Endothelial cell (in vitro differentiated cells): ENCODE data around the gene DDX27. TPM values are rescaled to one million over a fixed set of nuclear protein-coding genes. Genes with fewer than 3 reads are reported as not detected.
A peak's percentile ranks its signal among the peaks of the same experiment; 100 is the strongest.
"Not testable (repeated sequence)": the region's sequence is repeated elsewhere in the genome, so short reads cannot be mapped to it uniquely, and the experiment has no call there.

ENCODE experiments used
- DNase-seq: peaks from one replicate; pipeline ENCODE4 v3.0.0; 2021; ENCODE audit warnings: low spot score
- H3K27ac Mint-ChIP-seq: one replicate; pipeline ENCODE4 v1.8.0; 2021; ENCODE audit warnings: mixed read lengths, inconsistent platforms; ENCODE audit not compliant: unreplicated experiment
- H3K27me3 Mint-ChIP-seq: one replicate; pipeline ENCODE4 v1.8.0; 2021; ENCODE audit warnings: mild to moderate bottlenecking, moderate library complexity, mixed read lengths, inconsistent platforms; ENCODE audit not compliant: unreplicated experiment
- H3K36me3 Mint-ChIP-seq: one replicate; pipeline ENCODE4 v1.8.0; 2021; ENCODE audit warnings: mild to moderate bottlenecking, low read depth, mixed read lengths, inconsistent platforms; ENCODE audit not compliant: unreplicated experiment
- H3K4me1 Mint-ChIP-seq: one replicate; pipeline ENCODE4 v1.8.0; 2021; ENCODE audit warnings: mild to moderate bottlenecking, mixed read lengths, inconsistent platforms; ENCODE audit not compliant: unreplicated experiment
- H3K4me3 Mint-ChIP-seq: one replicate; pipeline ENCODE4 v1.8.0; 2021; ENCODE audit warnings: mild to moderate bottlenecking, mixed read lengths, inconsistent platforms; ENCODE audit not compliant: unreplicated experiment
- H3K9me3 Mint-ChIP-seq: one replicate; pipeline ENCODE4 v1.8.0; 2021; ENCODE audit warnings: mixed read lengths, inconsistent platforms; ENCODE audit not compliant: unreplicated experiment
- CTCF ChIP-seq: fragments of 200-600 bp; sonication (generic); IDR thresholded peaks from one replicate; pipeline ENCODE4 v1.5.0; 2021; ENCODE audit warnings: antibody characterized with exemption; ENCODE audit not compliant: unreplicated experiment
- total RNA-seq: library from RNA; stranded (reverse); fragmentation: NEBNext Ultra II Directional; extraction: Animal tissue kit (Norgen Biotek cat#: 25700); gene quantifications from one replicate; pipeline ENCODE4 v1.2.1, GENCODE V29; 2021; ENCODE audit not compliant: unreplicated experiment

DDX27 gene
- total RNA-seq, 1 donor from 2014 or later = 29.6 TPM

GRCh38 chr20:49172413-49172812 is 46.8 kb upstream of the DDX27 start:
- Mint-ChIP-seq H3K27ac (no peak overlapping the region), H3K4me3 (no peak overlapping the region), H3K27me3 (no peaks in the 10 kb centered on the region), H3K36me3 (peaks cover 17% of the 10 kb centered on the region), H3K9me3 (no peaks in the 10 kb centered on the region), H3K4me1 (peaks cover 13% of the 10 kb centered on the region)
- DNase-seq = no peak
- no peak for TF ChIP-seq CTCF

GRCh38 chr20:49174183-49174582 is 45.0 kb upstream of the DDX27 start:
- no peak for DNase-seq
- Mint-ChIP-seq H3K27me3 (no peaks in the 10 kb centered on the region), H3K4me3 (no peak overlapping the region), H3K36me3 (peaks cover 14% of the 10 kb centered on the region), H3K27ac (no peak overlapping the region), H3K9me3 (no peaks in the 10 kb centered on the region), H3K4me1 (peaks cover 7% of the 10 kb centered on the region)
- no peak for TF ChIP-seq CTCF

- no peak for TF ChIP-seq CTCF
- H3K4me1 Mint-ChIP-seq = peaks cover 18% of the 10 kb centered on the region
- H3K36me3 Mint-ChIP-seq = peaks cover 3% of the 10 kb centered on the region
- peak overlapping the region; percentile 76 for H3K27ac Mint-ChIP-seq
- DNase-seq = no peak
- H3K27me3 Mint-ChIP-seq = peaks cover 2% of the 10 kb centered on the region
- no peaks in the 10 kb centered on the region for H3K9me3 Mint-ChIP-seq
- H3K4me3 Mint-ChIP-seq = no peak overlapping the region
These were observed 39.6 kb upstream of the DDX27 start for GRCh38 chr20:49179368-49180277.

- Mint-ChIP-seq H3K27me3 (peaks cover 2% of the 10 kb centered on the region), H3K9me3 (no peaks in the 10 kb centered on the region), H3K4me1 (peaks cover 27% of the 10 kb centered on the region), H3K36me3 (no peaks in the 10 kb centered on the region), H3K4me3 (no peak overlapping the region), H3K27ac (no peak overlapping the region)
- no peak for TF ChIP-seq CTCF
- DNase-seq = no peak
These were observed 37.8 kb upstream of the DDX27 start for GRCh38 chr20:49181265-49181877.

- Mint-ChIP-seq H3K27ac (no peak overlapping the region), H3K4me3 (no peak overlapping the region), H3K4me1 (peaks cover 34% of the 10 kb centered on the region), H3K36me3 (peaks cover 1% of the 10 kb centered on the region), H3K27me3 (peaks cover 7% of the 10 kb centered on the region), H3K9me3 (no peaks in the 10 kb centered on the region)
- TF ChIP-seq CTCF = no peak
- DNase-seq = no peak
These were observed 35.8 kb upstream of the DDX27 start for GRCh38 chr20:49183444-49183843.

GRCh38 chr20:49184084-49184501 is 35.1 kb upstream of the DDX27 start:
- not testable (repeated sequence) for H3K36me3 Mint-ChIP-seq

More at GRCh38 chr20:49184084-49184501, 35.1 kb upstream of the DDX27 start:
- peak overlapping the region; percentile 70 for H3K27ac Mint-ChIP-seq
- H3K9me3 Mint-ChIP-seq, H3K4me3 Mint-ChIP-seq, H3K27me3 Mint-ChIP-seq, DNase-seq: not testable (repeated sequence)
- H3K4me1 Mint-ChIP-seq = peaks cover 36% of the 10 kb centered on the region
